ENCODE measurements around the gene MED25. TPM values are rescaled to one million over a fixed set of nuclear protein-coding genes. Genes with fewer than 3 reads are reported as not detected.

Gene MED25
- total and polyA plus RNA-seq, 2 experiments from 2014 or later = 45.6 to 58.6 TPM

- Histone ChIP-seq H3K4me2 (peak overlapping the region; percentile 50), H3K4me1 (ENCODE audit: insufficient read depth) (peaks cover 16% of the 10 kb centered on the region; the same call in 1 of the 2 replicates), H2AFZ (no peak overlapping the region), H3K79me2 (replicated peaks; ENCODE audit: insufficient read depth) (no peaks in the 10 kb centered on the region), H3K36me3 (ENCODE audit: insufficient read depth) (no peaks in the 10 kb centered on the region), H3K4me3 (peak overlapping the region; percentile 39; the same call in 1 of the 2 replicates), H3F3A (replicated peaks; ENCODE audit: low read depth) (peaks cover 22% of the 10 kb centered on the region), H3K9me2 (ENCODE audit: insufficient read depth) (no peaks in the 10 kb centered on the region), H3K27ac (ENCODE audit: low read depth) (no peak overlapping the region), H4K20me1 (replicated peaks; ENCODE audit: insufficient read depth) (no peaks in the 10 kb centered on the region; the same call in 1 of the 2 replicates), H3K27me3 (ENCODE audit: insufficient read depth) (no peaks in the 10 kb centered on the region)
- Mint-ChIP-seq H3K4me1 (peaks cover 23% of the 10 kb centered on the region), H3K9me3 (no peaks in the 10 kb centered on the region), H3K36me3 (ENCODE audit: low read depth) (peaks cover 61% of the 10 kb centered on the region), H3K27ac (no peak overlapping the region), H3K27me3 (ENCODE audit: insufficient read depth, low read depth, poor library complexity) (peaks cover 13% of the 10 kb centered on the region), H3K4me3 (peak overlapping the region; percentile 29; the same call in 1 of the 3 replicates)
- no peak for TF ChIP-seq ZNF114 (CRISPR knock-in tag; IDR thresholded peaks at IDR 0.05)
- TF ChIP-seq NANOG (IDR thresholded peaks at IDR 0.05; ENCODE audit: borderline replicate concordance) = no peak
- TF ChIP-seq, protein P1, sequence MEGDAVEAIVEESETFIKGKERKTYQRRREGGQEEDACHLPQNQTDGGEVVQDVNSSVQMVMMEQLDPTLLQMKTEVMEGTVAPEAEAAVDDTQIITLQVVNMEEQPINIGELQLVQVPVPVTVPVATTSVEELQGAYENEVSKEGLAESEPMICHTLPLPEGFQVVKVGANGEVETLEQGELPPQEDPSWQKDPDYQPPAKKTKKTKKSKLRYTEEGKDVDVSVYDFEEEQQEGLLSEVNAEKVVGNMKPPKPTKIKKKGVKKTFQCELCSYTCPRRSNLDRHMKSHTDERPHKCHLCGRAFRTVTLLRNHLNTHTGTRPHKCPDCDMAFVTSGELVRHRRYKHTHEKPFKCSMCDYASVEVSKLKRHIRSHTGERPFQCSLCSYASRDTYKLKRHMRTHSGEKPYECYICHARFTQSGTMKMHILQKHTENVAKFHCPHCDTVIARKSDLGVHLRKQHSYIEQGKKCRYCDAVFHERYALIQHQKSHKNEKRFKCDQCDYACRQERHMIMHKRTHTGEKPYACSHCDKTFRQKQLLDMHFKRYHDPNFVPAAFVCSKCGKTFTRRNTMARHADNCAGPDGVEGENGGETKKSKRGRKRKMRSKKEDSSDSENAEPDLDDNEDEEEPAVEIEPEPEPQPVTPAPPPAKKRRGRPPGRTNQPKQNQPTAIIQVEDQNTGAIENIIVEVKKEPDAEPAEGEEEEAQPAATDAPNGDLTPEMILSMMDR (conservative IDR thresholded peaks at IDR 0.05; ENCODE audit: low read depth in 2 of 2) = no peak
- TF ChIP-seq POLR2AphosphoS5 (IDR thresholded peaks at IDR 0.05; ENCODE audit: low read depth) = no peak
- TF ChIP-seq EZH2phosphoT487 (IDR thresholded peaks at IDR 0.05; ENCODE audit: unreplicated experiment) = no peak
- TF ChIP-seq, protein P2, sequence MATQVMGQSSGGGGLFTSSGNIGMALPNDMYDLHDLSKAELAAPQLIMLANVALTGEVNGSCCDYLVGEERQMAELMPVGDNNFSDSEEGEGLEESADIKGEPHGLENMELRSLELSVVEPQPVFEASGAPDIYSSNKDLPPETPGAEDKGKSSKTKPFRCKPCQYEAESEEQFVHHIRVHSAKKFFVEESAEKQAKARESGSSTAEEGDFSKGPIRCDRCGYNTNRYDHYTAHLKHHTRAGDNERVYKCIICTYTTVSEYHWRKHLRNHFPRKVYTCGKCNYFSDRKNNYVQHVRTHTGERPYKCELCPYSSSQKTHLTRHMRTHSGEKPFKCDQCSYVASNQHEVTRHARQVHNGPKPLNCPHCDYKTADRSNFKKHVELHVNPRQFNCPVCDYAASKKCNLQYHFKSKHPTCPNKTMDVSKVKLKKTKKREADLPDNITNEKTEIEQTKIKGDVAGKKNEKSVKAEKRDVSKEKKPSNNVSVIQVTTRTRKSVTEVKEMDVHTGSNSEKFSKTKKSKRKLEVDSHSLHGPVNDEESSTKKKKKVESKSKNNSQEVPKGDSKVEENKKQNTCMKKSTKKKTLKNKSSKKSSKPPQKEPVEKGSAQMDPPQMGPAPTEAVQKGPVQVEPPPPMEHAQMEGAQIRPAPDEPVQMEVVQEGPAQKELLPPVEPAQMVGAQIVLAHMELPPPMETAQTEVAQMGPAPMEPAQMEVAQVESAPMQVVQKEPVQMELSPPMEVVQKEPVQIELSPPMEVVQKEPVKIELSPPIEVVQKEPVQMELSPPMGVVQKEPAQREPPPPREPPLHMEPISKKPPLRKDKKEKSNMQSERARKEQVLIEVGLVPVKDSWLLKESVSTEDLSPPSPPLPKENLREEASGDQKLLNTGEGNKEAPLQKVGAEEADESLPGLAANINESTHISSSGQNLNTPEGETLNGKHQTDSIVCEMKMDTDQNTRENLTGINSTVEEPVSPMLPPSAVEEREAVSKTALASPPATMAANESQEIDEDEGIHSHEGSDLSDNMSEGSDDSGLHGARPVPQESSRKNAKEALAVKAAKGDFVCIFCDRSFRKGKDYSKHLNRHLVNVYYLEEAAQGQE (IDR thresholded peaks at IDR 0.05; ENCODE audit: unreplicated experiment) = no peak
- no peak for TF ChIP-seq ZNF331 (CRISPR knock-in tag; IDR thresholded peaks at IDR 0.05; ENCODE audit: low read depth)
- TF ChIP-seq STAT1 (IDR thresholded peaks at IDR 0.05; ENCODE audit: unreplicated experiment) = no peak
- no peak for TF ChIP-seq CREB1 (CRISPR knock-in tag; IDR thresholded peaks at IDR 0.05; ENCODE audit: low read depth)
- TF ChIP-seq, protein P3, sequence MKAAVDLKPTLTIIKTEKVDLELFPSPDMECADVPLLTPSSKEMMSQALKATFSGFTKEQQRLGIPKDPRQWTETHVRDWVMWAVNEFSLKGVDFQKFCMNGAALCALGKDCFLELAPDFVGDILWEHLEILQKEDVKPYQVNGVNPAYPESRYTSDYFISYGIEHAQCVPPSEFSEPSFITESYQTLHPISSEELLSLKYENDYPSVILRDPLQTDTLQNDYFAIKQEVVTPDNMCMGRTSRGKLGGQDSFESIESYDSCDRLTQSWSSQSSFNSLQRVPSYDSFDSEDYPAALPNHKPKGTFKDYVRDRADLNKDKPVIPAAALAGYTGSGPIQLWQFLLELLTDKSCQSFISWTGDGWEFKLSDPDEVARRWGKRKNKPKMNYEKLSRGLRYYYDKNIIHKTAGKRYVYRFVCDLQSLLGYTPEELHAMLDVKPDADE (IDR thresholded peaks at IDR 0.05) = no peak
- no peak for TF ChIP-seq JUNB (IDR thresholded peaks at IDR 0.05; ENCODE audit: unreplicated experiment)
- no peak for TF ChIP-seq ZNF462 (CRISPR knock-in tag; IDR thresholded peaks at IDR 0.05)
- DNase-seq (ENCODE audit: low spot score) (no peak), ATAC-seq (no peak)
Observed at GRCh38 chr19:49801401-49801888, 16.6 kb upstream of the MED25 start.

Measured in GM23338 (cell line).